Hepatocyte (in vitro differentiated cells): ENCODE results near the gene LNPEP.

Source experiments
- EZH2 ChIP-seq: fragments of 200-600 bp; sonication (generic); IDR thresholded peaks from 2 replicates; pipeline ENCODE4 v1.6.1; 2016; ENCODE audit warnings: antibody characterized with exemption, mild to moderate bottlenecking, borderline replicate concordance
- EZH2phosphoT487 ChIP-seq: fragments of 200-600 bp; sonication (generic); IDR thresholded peaks from one replicate; pipeline ENCODE4 v1.6.1; 2018; ENCODE audit warnings: antibody characterized with exemption, mild to moderate bottlenecking, low read depth, moderate library complexity; ENCODE audit not compliant: unreplicated experiment, severe bottlenecking
- TF ChIP-seq, protein P1 (sequence below): fragments of 200-600 bp; sonication (generic); IDR thresholded peaks from 2 replicates; pipeline ENCODE4 v1.5.1; 2016; ENCODE audit warnings: antibody characterized with exemption, mild to moderate bottlenecking; ENCODE audit not compliant: poor library complexity

DNA sequence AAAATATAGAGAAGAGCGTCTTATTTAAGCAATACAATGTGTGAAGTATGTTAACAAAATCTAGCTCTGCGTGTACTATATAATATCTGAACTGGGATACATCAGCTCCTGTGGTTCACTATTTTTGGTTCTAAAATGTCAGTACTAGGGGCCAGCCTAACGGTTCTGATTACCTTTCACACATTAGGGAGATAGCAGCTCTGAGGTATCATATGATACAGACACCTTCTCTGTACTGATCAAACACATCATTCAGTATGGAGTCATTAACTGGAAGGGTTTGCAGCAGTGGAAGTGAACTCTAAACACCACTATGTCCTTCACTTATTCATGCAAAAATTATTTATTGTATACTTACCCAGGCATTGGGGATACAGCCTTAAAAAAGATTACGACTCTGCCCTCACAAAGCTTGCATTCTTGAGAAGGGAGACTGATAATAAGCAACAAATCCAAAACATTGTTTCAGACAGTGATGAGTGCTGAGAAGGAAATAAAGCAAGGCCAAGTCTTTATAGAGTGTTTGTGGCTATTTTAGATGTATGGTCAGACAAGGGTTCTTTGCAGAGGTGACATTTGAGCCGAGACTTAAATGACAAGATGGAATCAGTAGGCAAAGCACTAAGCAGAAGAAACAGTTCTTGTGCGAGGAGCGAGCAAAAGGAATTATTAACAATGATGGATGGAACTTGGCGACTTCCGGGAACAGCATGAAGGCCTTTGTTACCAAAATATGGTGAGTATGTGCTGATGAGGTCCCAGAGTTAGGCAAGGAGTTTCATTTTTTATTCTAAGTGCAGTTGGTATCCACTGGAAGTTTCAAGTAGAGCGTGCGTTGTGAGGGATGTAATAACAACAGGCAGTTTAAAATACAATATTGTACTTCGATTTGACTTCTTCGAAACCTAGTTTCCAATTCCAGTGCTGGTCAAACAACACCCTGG lies 1.8 kb upstream of the LNPEP start:
- TF ChIP-seq, protein P1, sequence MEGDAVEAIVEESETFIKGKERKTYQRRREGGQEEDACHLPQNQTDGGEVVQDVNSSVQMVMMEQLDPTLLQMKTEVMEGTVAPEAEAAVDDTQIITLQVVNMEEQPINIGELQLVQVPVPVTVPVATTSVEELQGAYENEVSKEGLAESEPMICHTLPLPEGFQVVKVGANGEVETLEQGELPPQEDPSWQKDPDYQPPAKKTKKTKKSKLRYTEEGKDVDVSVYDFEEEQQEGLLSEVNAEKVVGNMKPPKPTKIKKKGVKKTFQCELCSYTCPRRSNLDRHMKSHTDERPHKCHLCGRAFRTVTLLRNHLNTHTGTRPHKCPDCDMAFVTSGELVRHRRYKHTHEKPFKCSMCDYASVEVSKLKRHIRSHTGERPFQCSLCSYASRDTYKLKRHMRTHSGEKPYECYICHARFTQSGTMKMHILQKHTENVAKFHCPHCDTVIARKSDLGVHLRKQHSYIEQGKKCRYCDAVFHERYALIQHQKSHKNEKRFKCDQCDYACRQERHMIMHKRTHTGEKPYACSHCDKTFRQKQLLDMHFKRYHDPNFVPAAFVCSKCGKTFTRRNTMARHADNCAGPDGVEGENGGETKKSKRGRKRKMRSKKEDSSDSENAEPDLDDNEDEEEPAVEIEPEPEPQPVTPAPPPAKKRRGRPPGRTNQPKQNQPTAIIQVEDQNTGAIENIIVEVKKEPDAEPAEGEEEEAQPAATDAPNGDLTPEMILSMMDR, result no peak
- TF ChIP-seq EZH2 (no peak), EZH2phosphoT487 (no peak)
